ENCODE data around the gene PLEKHM1.

GRCh38 chr17:45428931-45429338 lies 61.6 kb downstream of the PLEKHM1 start:
- TF ChIP-seq CTCF (IDR thresholded peaks at IDR 0.05) (no peak), POLR2AphosphoS5 (IDR thresholded peaks at IDR 0.05) (no peak), POLR2A (IDR thresholded peaks at IDR 0.05) (no peak), EP300 (IDR thresholded peaks at IDR 0.05) (no peak)

Data from suprapubic skin (tissue), 4 donors.